HepG2 (cell line): Measurements from ENCODE around the gene RREB1. TPM values are rescaled to one million over a fixed set of nuclear protein-coding genes. Genes with fewer than 3 reads are reported as not detected.

Source experiments
- ERF ChIP-seq: IDR thresholded peaks from 2 replicates; pipeline ENCODE4 v1.6.1; 2018; ENCODE audit warnings: missing biosample characterization, missing genetic modification reagents
- ETV5 ChIP-seq: IDR thresholded peaks from 2 replicates; pipeline ENCODE4 v1.6.1; 2018; ENCODE audit warnings: missing biosample characterization, missing genetic modification reagents, inconsistent platforms, borderline replicate concordance
- GATAD1 ChIP-seq: IDR thresholded peaks from 2 replicates; pipeline ENCODE4 v1.6.1; 2016; ENCODE audit warnings: missing genetic modification reagents, missing compliant biosample characterization
- KDM5B ChIP-seq: sonication (generic); formaldehyde crosslinking; IDR thresholded peaks from 2 replicates; pipeline ENCODE4 v1.4.0; 2020; ENCODE audit warnings: missing genetic modification reagents, mild to moderate bottlenecking, borderline replicate concordance
- KLF15 ChIP-seq: sonication (generic); formaldehyde crosslinking; IDR thresholded peaks from 2 replicates; pipeline ENCODE4 v1.8.1; 2023; ENCODE audit warnings: borderline replicate concordance, mild to moderate bottlenecking, inconsistent platforms, missing genetic modification reagents, mixed read lengths
- KMT2B ChIP-seq: IDR thresholded peaks from 2 replicates; pipeline ENCODE4 v1.6.1; 2016; ENCODE audit warnings: missing genetic modification reagents, missing compliant biosample characterization
- MTERF4 ChIP-seq: sonication (generic); formaldehyde crosslinking; IDR thresholded peaks from 2 replicates; pipeline ENCODE4 v1.8.0; 2023; ENCODE audit warnings: mild to moderate bottlenecking, missing genetic modification reagents
- NFATC3 ChIP-seq: sonication (generic); formaldehyde crosslinking; IDR thresholded peaks from 2 replicates; pipeline ENCODE4 v1.5.1; 2020; ENCODE audit warnings: mild to moderate bottlenecking, missing genetic modification reagents
- PAX8 ChIP-seq: sonication (generic); formaldehyde crosslinking; IDR thresholded peaks from 2 replicates; pipeline ENCODE4 v1.8.0; 2022; ENCODE audit warnings: mild to moderate bottlenecking, missing genetic modification reagents, borderline replicate concordance
- POLR2AphosphoS2 ChIP-seq: IDR thresholded peaks from 2 replicates; pipeline ENCODE4 v1.6.1; 2011; ENCODE audit warnings: low read depth, low read length, improper control_type of control experiment
- RORA ChIP-seq: sonication (generic); formaldehyde crosslinking; IDR thresholded peaks from 2 replicates; pipeline ENCODE4 v1.5.0; 2020; ENCODE audit warnings: mild to moderate bottlenecking, missing genetic modification reagents, moderate library complexity
- SALL1 ChIP-seq: sonication (generic); formaldehyde crosslinking; IDR thresholded peaks from 2 replicates; pipeline ENCODE4 v1.8.0; 2022; ENCODE audit warnings: mild to moderate bottlenecking, missing genetic modification reagents
- SMC3 ChIP-seq: IDR thresholded peaks from 2 replicates; pipeline ENCODE4 v1.6.1; 2011; ENCODE audit warnings: low read length, improper control_type of control experiment
- SPEN ChIP-seq: sonication (generic); formaldehyde crosslinking; IDR thresholded peaks from 2 replicates; pipeline ENCODE4 v1.5.1; 2020; ENCODE audit warnings: low read depth, mild to moderate bottlenecking, missing genetic modification reagents
- ZBTB25 ChIP-seq: IDR thresholded peaks from 2 replicates; pipeline ENCODE4 v1.6.1; 2018; ENCODE audit warnings: missing genetic modification reagents
- ZBTB38 ChIP-seq: sonication (generic); formaldehyde crosslinking; IDR thresholded peaks from 2 replicates; pipeline ENCODE4 v1.5.1; 2020; ENCODE audit warnings: mild to moderate bottlenecking, missing genetic modification reagents
- ZNF280D ChIP-seq: sonication (generic); formaldehyde crosslinking; IDR thresholded peaks from 2 replicates; pipeline ENCODE4 v1.5.1; 2020; ENCODE audit warnings: mild to moderate bottlenecking, missing genetic modification reagents
- ZNF773 ChIP-seq: sonication (generic); formaldehyde crosslinking; IDR thresholded peaks from 2 replicates; pipeline ENCODE4 v1.4.0; 2020; ENCODE audit warnings: missing genetic modification reagents, borderline replicate concordance
- ZNF891 ChIP-seq: sonication (generic); formaldehyde crosslinking; IDR thresholded peaks from 2 replicates; pipeline ENCODE4 v1.5.0; 2020; ENCODE audit warnings: mild to moderate bottlenecking, missing genetic modification reagents
- polyA plus RNA-seq, 8 experiments: library from polyadenylated mRNA; depleted of rRNA in 3 of 8; stranded (reverse) in 7 of 8; unstranded in 1 of 8; fragments of >200 nt; fragmentation: Illumina TruSeq in 4 of 8; extraction: Trizol in 4 of 8; gene quantifications; 2 replicates each; pipeline versions ENCODE4 v1.2.1 to v1.2.3, GENCODE V29; 2011 to 2016; ENCODE audit warnings: low read depth in 4 of 8, missing spikeins in 1 of 8, mixed read lengths in 1 of 8; ENCODE audit not compliant: insufficient read depth in 1 of 8
- total RNA-seq, 5 experiments: library from RNA; depleted of rRNA; stranded (reverse); fragments of >200 nt; fragmentation: Illumina TruSeq; extraction: Trizol; gene quantifications; 2 replicates each; pipeline ENCODE4 v1.2.3, GENCODE V29; 2016; ENCODE audit warnings: low read depth in 1 of 5
- TF ChIP-seq, protein P1 (sequence below): sonication (generic); formaldehyde crosslinking; IDR thresholded peaks from 2 replicates; pipeline ENCODE4 v1.4.0; 2020; ENCODE audit warnings: mild to moderate bottlenecking, missing genetic modification reagents
- TF ChIP-seq, protein P2 (sequence below): sonication (generic); formaldehyde crosslinking; IDR thresholded peaks from 2 replicates; pipeline ENCODE4 v1.8.0; 2022; ENCODE audit warnings: mild to moderate bottlenecking, missing genetic modification reagents, moderate library complexity

Gene RREB1
- total and polyA plus RNA-seq, 2 of the 13 experiments (the other 11 are each of a cell fraction or from before 2014, with no cell fraction given) = 6.1 to 23.2 TPM

- TF ChIP-seq SPEN (CRISPR knock-in tag) = 0 out of 2 replicates have a peak, but pooled peaks have one; percentile 36
- peak; percentile 35; the same call in 1 of the 2 replicates for TF ChIP-seq SALL1 (CRISPR knock-in tag)
- TF ChIP-seq, protein P1, sequence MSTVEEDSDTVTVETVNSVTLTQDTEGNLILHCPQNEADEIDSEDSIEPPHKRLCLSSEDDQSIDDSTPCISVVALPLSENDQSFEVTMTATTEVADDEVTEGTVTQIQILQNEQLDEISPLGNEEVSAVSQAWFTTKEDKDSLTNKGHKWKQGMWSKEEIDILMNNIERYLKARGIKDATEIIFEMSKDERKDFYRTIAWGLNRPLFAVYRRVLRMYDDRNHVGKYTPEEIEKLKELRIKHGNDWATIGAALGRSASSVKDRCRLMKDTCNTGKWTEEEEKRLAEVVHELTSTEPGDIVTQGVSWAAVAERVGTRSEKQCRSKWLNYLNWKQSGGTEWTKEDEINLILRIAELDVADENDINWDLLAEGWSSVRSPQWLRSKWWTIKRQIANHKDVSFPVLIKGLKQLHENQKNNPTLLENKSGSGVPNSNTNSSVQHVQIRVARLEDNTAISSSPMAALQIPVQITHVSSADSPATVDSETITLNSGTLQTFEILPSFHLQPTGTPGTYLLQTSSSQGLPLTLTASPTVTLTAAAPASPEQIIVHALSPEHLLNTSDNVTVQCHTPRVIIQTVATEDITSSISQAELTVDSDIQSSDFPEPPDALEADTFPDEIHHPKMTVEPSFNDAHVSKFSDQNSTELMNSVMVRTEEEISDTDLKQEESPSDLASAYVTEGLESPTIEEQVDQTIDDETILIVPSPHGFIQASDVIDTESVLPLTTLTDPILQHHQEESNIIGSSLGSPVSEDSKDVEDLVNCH (CRISPR knock-in tag) = no peak
- TF ChIP-seq ZNF280D (CRISPR knock-in tag) = no peak
- no peak for TF ChIP-seq ZNF773
- peak; percentile 49; the same call in 1 of the 2 replicates for TF ChIP-seq KMT2B (CRISPR knock-in tag)
- TF ChIP-seq GATAD1 = no peak
- no peak for TF ChIP-seq RORA
- no peak for TF ChIP-seq ZBTB25 (CRISPR knock-in tag)
- TF ChIP-seq ETV5 = peak; percentile 67; the same call in 1 of the 2 replicates
- TF ChIP-seq ERF = peak; percentile 38; the same call in 1 of the 2 replicates
- TF ChIP-seq ZNF891 (CRISPR knock-in tag) = no peak
- no peak for TF ChIP-seq POLR2AphosphoS2
- no peak for TF ChIP-seq NFATC3 (CRISPR knock-in tag)
- TF ChIP-seq MTERF4 (CRISPR knock-in tag) = no peak
- TF ChIP-seq KDM5B (CRISPR knock-in tag) = no peak; the same call in 1 of the 2 replicates
- TF ChIP-seq SMC3 = no peak
- 0 out of 2 replicates have a peak, but pooled peaks have one; percentile 25 for TF ChIP-seq ZBTB38 (CRISPR knock-in tag)
- no peak for TF ChIP-seq PAX8 (CRISPR knock-in tag)
- TF ChIP-seq KLF15 = no peak
- TF ChIP-seq, protein P2, sequence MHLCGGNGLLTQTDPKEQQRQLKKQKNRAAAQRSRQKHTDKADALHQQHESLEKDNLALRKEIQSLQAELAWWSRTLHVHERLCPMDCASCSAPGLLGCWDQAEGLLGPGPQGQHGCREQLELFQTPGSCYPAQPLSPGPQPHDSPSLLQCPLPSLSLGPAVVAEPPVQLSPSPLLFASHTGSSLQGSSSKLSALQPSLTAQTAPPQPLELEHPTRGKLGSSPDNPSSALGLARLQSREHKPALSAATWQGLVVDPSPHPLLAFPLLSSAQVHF (CRISPR knock-in tag) = no peak
These were observed 1.4 kb downstream of the RREB1 start (continued) for GRCh38 chr6:7108964-7109836.
